ENCODE data around the gene BRD3OS. TPM values are rescaled to one million over a fixed set of nuclear protein-coding genes. Genes with fewer than 3 reads are reported as not detected.

Gene BRD3OS
- total and polyA plus RNA-seq, 2 donors (not counting 3 experiments of a cell fraction or from before 2014, with no cell fraction given) = 11.9 to 15.4 TPM

GRCh38 chr9:134051319-134051718 lies 26.0 kb downstream of the BRD3OS start:
- no TSS peak for BruUV-seq (replicated peaks)
- H3K27me3 ChIP-seq (ENCODE audit: control insufficient read depth in 2 of 2, insufficient read depth in 2 of 2, low read length in 2 of 2) = no peaks in the 10 kb centered on the region
- no peak overlapping the region for H3K4me2 ChIP-seq (ENCODE audit: insufficient read depth, low read length)
- H3K27ac ChIP-seq (ENCODE audit: insufficient read depth, low read depth, low read length) = no peak overlapping the region
- H3K9ac ChIP-seq (replicated peaks; ENCODE audit: extremely low read depth, insufficient read depth, low read length) = no peak overlapping the region
- ChIA-PET CTCF (interaction anchor here (1.3 kb wide), 1 partner anchor 25 kb away, joined by 3 read pairs; no protein-coding TSS in a partner anchor), POLR2A (no interaction called here)
- peaks cover 25% of the 10 kb centered on the region for H3K79me2 ChIP-seq (ENCODE audit: control insufficient read depth, insufficient read depth, low read length)
- H3K4me1 ChIP-seq (ENCODE audit: control insufficient read depth, extremely low read depth, insufficient read depth, low read length) = no peaks in the 10 kb centered on the region
- H3K4me3 ChIP-seq (replicated peaks in 1 of 3; ENCODE audit: insufficient read depth in 1 of 3, low read depth in 1 of 3, low read length in 3 of 3) = no peak overlapping the region
- H2AFZ ChIP-seq (ENCODE audit: low read depth, low read length) = no peak overlapping the region
- H4K20me1 ChIP-seq (replicated peaks; ENCODE audit: control insufficient read depth, extremely low read depth, insufficient read depth, low read length) = no peaks in the 10 kb centered on the region
- H3K9me1 ChIP-seq (replicated peaks; ENCODE audit: control insufficient read depth, extremely low read depth, insufficient read depth, low read length) = no peaks in the 10 kb centered on the region
- no peaks in the 10 kb centered on the region for H3K9me3 ChIP-seq (replicated peaks; ENCODE audit: control insufficient read depth, insufficient read depth, low read length)
- intact Hi-C loops (cut with micrococcal nuclease) (no loop called here), dilution Hi-C loops (cut with MboI; ENCODE audit: extremely low pct_ligation_motif_present, low sequenced_read_pairs) (no loop called here)
- no peak for DNase-seq (ENCODE audit: low read depth, low spot score)
- FAIRE-seq = no peak
- peaks cover 0 to 63% of the 10 kb centered on the region in 2 experiments for H3K36me3 ChIP-seq (ENCODE audit: control insufficient read depth in 2 of 2, extremely low read depth in 1 of 2, insufficient read depth in 2 of 2, low read length in 2 of 2)
- TF ChIP-seq CTCF (IDR thresholded peaks at IDR 0.05; ENCODE audit: extremely low read depth in 1 of 2, insufficient read depth in 1 of 2, low read depth in 1 of 2, low read length in 2 of 2) (no peak), MAX (IDR thresholded peaks at IDR 0.05; ENCODE audit: insufficient read depth, insufficient read length) (no peak), FOS (IDR thresholded peaks at IDR 0.05; ENCODE audit: borderline replicate concordance, insufficient read depth, low read length) (no peak), GATA2 (IDR thresholded peaks at IDR 0.05; ENCODE audit: insufficient read depth, insufficient read length, low read depth, low read length) (no peak), POLR2AphosphoS5 (IDR thresholded peaks at IDR 0.05; ENCODE audit: insufficient read depth, low read depth, low read length) (no peak), JUN (IDR thresholded peaks at IDR 0.05; ENCODE audit: borderline replicate concordance, insufficient read depth, insufficient read length, low read depth) (no peak), MYC (IDR thresholded peaks at IDR 0.05; ENCODE audit: low read depth, low read length) (no peak), POLR2A (IDR thresholded peaks at IDR 0.05; ENCODE audit: low read depth, low read length) (no peak), EZH2 (IDR thresholded peaks at IDR 0.05; ENCODE audit: borderline replicate concordance, low read depth, low read length, severe bottlenecking) (no peak)
